PC-3 (cell line): ENCODE data around the gene SLC43A1. TPM values are rescaled to one million over a fixed set of nuclear protein-coding genes. Genes with fewer than 3 reads are reported as not detected.

Experiments
- ATAC-seq: fragments of 200-7000 bp; cut with Tn5 transposase; 2 replicates; pipeline ENCODE4 v1.9.1; 2020; ENCODE audit warnings: mild to moderate bottlenecking, moderate library complexity
- BruUV-seq: library from RNA; stranded (reverse); fragments of 400-500 nt; replicated peaks from 2 replicates; lab custom pipeline; 2021; lab: Mats Ljungman, UMichigan
- CTCF ChIA-PET: fragments of 300-600 bp; sonication (Branson Sonifier 250); formaldehyde crosslinking; loops from one replicate; lab custom pipeline; 2022; ENCODE audit warnings: antibody characterized with exemption; lab: Charles Lee
- POLR2A ChIA-PET: fragments of 300-600 bp; sonication (Branson Sonifier 250); formaldehyde crosslinking; loops from one replicate; lab custom pipeline; 2022; ENCODE audit warnings: antibody characterized with exemption; ENCODE audit not compliant: unreplicated experiment; lab: Charles Lee
- DNase-seq: peaks from one replicate; pipeline ENCODE4 v3.0.0-alpha.2; 2015
- H2AFZ ChIP-seq: fragments of 300-600 bp; sonication (generic); 2 replicates; pipeline ENCODE4 v1.6.0; 2016; ENCODE audit warnings: antibody characterized with exemption, low read length
- H3F3A ChIP-seq: fragments of 300-600 bp; sonication (generic); one replicate; pipeline ENCODE4 v1.6.0; 2017; ENCODE audit warnings: antibody characterized with exemption, low read length, control low read depth, mild to moderate bottlenecking; ENCODE audit not compliant: unreplicated experiment
- H3K27ac ChIP-seq: fragments of 300-600 bp; sonication (generic); 2 replicates; pipeline ENCODE4 v1.5.1; 2016; ENCODE audit warnings: mild to moderate bottlenecking, low read length
- H3K27me3 ChIP-seq: fragments of 300-600 bp; sonication (generic); 2 replicates; pipeline ENCODE4 v1.6.1; 2016; ENCODE audit warnings: low read length, mixed read lengths
- H3K36me3 ChIP-seq: fragments of 300-600 bp; sonication (generic); 2 replicates; pipeline ENCODE4 v1.6.1; 2016; ENCODE audit warnings: low read depth, mixed run types, low read length, mixed read lengths
- H3K4me1 ChIP-seq: fragments of 300-600 bp; sonication (generic); 2 replicates; pipeline ENCODE4 v1.5.1; 2016; ENCODE audit warnings: low read length; ENCODE audit not compliant: insufficient read depth
- H3K4me2 ChIP-seq: fragments of 300-600 bp; sonication (generic); 2 replicates; pipeline ENCODE4 v1.6.0; 2016; ENCODE audit warnings: low read length
- H3K4me3 ChIP-seq: fragments of 300-600 bp; sonication (generic); 2 replicates; pipeline ENCODE4 v1.5.1; 2016; ENCODE audit warnings: mild to moderate bottlenecking, low read length, mixed read lengths
- H3K79me2 ChIP-seq: fragments of 300-600 bp; sonication (generic); 2 replicates; pipeline ENCODE4 v1.6.1; 2017; ENCODE audit warnings: low read length, mixed read lengths
- H3K9ac ChIP-seq: fragments of 300-600 bp; sonication (generic); 2 replicates; pipeline ENCODE4 v1.6.0; 2016; ENCODE audit warnings: mild to moderate bottlenecking, low read length
- H3K9me2 ChIP-seq: fragments of 300-600 bp; sonication (generic); replicated peaks from 2 replicates; pipeline ENCODE4 v1.6.1; 2016; ENCODE audit warnings: mixed run types, low read length, mixed read lengths
- H3K9me3 ChIP-seq: fragments of 300-600 bp; sonication (generic); 2 replicates; pipeline ENCODE4 v1.6.1; 2016; ENCODE audit warnings: low read length, mixed read lengths
- H4K20me1 ChIP-seq: fragments of 300-600 bp; sonication (generic); 2 replicates; pipeline ENCODE4 v1.6.1; 2016; ENCODE audit warnings: low read length, mixed read lengths
- CTCF ChIP-seq: fragments of 300-600 bp; sonication (generic); conservative IDR thresholded peaks from 2 replicates; pipeline ENCODE4 v1.5.1; 2017; ENCODE audit warnings: antibody characterized with exemption, low read depth, mild to moderate bottlenecking, low read length
- EZH2 ChIP-seq: fragments of 300-600 bp; sonication (generic); IDR thresholded peaks from one replicate; pipeline ENCODE4 v1.6.1; 2017; ENCODE audit warnings: antibody characterized with exemption, mild to moderate bottlenecking, low read length; ENCODE audit not compliant: unreplicated experiment
- EZH2phosphoT487 ChIP-seq: fragments of 300-600 bp; sonication (generic); IDR thresholded peaks from 2 replicates; pipeline ENCODE4 v1.6.1; 2018; ENCODE audit warnings: mild to moderate bottlenecking, antibody characterized with exemption, low read length, borderline replicate concordance
- intact Hi-C: fragments of 100-400 bp; cut with micrococcal nuclease; formaldehyde crosslinking; loops from 2 replicates; pipeline ENCODE4 v1.9.0; 2023
- total RNA-seq: library from RNA; depleted of rRNA; stranded (reverse); fragments of >200 nt; gene quantifications from 2 replicates; pipeline ENCODE4 v1.2.3, GENCODE V29; 2014

SLC43A1 gene
- total RNA-seq, 1 experiment from 2014 or later = 12.4 TPM

- peak; percentile 85 for DNase-seq
- Histone ChIP-seq H3K79me2 (peaks cover 25% of the 10 kb centered on the region), H3K4me3 (no peak overlapping the region), H3K36me3 (peaks cover 12% of the 10 kb centered on the region; the same call in 1 of the 2 replicates), H4K20me1 (no peaks in the 10 kb centered on the region), H3K4me2 (no peak overlapping the region), H3K9me2 (no peaks in the 10 kb centered on the region), H3K9me3 (no peaks in the 10 kb centered on the region), H3F3A (no peaks in the 10 kb centered on the region), H2AFZ (no peak overlapping the region), H3K4me1 (peaks cover 11% of the 10 kb centered on the region; the same call in 1 of the 2 replicates), H3K27ac (no peak overlapping the region), H3K9ac (no peak overlapping the region), H3K27me3 (no peaks in the 10 kb centered on the region)
- BruUV-seq = no TSS peak
- TF ChIP-seq CTCF (peak; percentile 99), EZH2phosphoT487 (no peak)
- intact Hi-C loops = loop anchor here (1.0 to 5.0 kb wide), 4 partner anchors 34 to 182 kb away; no protein-coding TSS in a partner anchor
- POLR2A ChIA-PET = interaction anchor here (0.7 kb wide), 1 partner anchor 29 kb away, joined by 5 read pairs; no protein-coding TSS in a partner anchor
- CTCF ChIA-PET = interaction anchor here (0.5 to 1.4 kb wide), 6 partner anchors 34 to 181 kb away, joined by 3 to 10 read pairs (median 4); no protein-coding TSS in a partner anchor
- peak; percentile 8; the same call in 1 of the 2 replicates for ATAC-seq
Observed at GRCh38 chr11:57527056-57527631, 11.6 kb upstream of the SLC43A1 start.

GRCh38 chr11:57523419-57523818 is 7.9 kb upstream of the SLC43A1 start:
- no peak overlapping the region for H3K4me3 ChIP-seq
- H3K27me3 ChIP-seq = no peaks in the 10 kb centered on the region
- ChIA-PET CTCF (interaction anchor here (0.7 kb wide), 1 partner anchor 30 kb away, joined by 7 read pairs; no protein-coding TSS in a partner anchor), POLR2A (no interaction called here)
- no peaks in the 10 kb centered on the region for H3K9me3 ChIP-seq
- no peak overlapping the region for H3K4me2 ChIP-seq
- peaks cover 3% of the 10 kb centered on the region; the same call in 1 of the 2 replicates for H3K79me2 ChIP-seq
- no peak overlapping the region for H2AFZ ChIP-seq
- intact Hi-C loops = no loop called here
- TF ChIP-seq EZH2phosphoT487 = no peak
- TF ChIP-seq CTCF = no peak
- TF ChIP-seq EZH2 = no peak
- no TSS peak for BruUV-seq
- ATAC-seq (no peak), DNase-seq (no peak)
- no peaks in the 10 kb centered on the region for H3F3A ChIP-seq
- no peaks in the 10 kb centered on the region for H3K4me1 ChIP-seq
- no peak overlapping the region for H3K27ac ChIP-seq
- H3K36me3 ChIP-seq = 0 out of 2 replicates have a peak, but pooled peaks cover 8% of the 10 kb centered on the region
- no peak overlapping the region for H3K9ac ChIP-seq
- H3K9me2 ChIP-seq = no peaks in the 10 kb centered on the region
- no peaks in the 10 kb centered on the region for H4K20me1 ChIP-seq

GRCh38 chr11:57521116-57521515 is 5.6 kb upstream of the SLC43A1 start:
- H3K9ac ChIP-seq = no peak overlapping the region

More at GRCh38 chr11:57521116-57521515, 5.6 kb upstream of the SLC43A1 start:
- Histone ChIP-seq H3K4me3 (no peak overlapping the region), H4K20me1 (no peaks in the 10 kb centered on the region), H3K79me2 (no peaks in the 10 kb centered on the region), H3K4me2 (no peak overlapping the region), H3K9me2 (no peaks in the 10 kb centered on the region), H3K9me3 (no peaks in the 10 kb centered on the region), H3F3A (no peaks in the 10 kb centered on the region), H2AFZ (no peak overlapping the region), H3K27ac (no peak overlapping the region), H3K4me1 (no peaks in the 10 kb centered on the region), H3K36me3 (0 out of 2 replicates have a peak, but pooled peaks cover 8% of the 10 kb centered on the region), H3K27me3 (no peaks in the 10 kb centered on the region)
- no peak for ATAC-seq
- intact Hi-C loops = no loop called here
- DNase-seq = no peak
- TF ChIP-seq EZH2phosphoT487 (no peak), EZH2 (no peak), CTCF (no peak)
- POLR2A ChIA-PET = no interaction called here
- no TSS peak for BruUV-seq
- CTCF ChIA-PET = no interaction called here
